H9 (cell line): Measurements from ENCODE around the gene FADS3. TPM values are rescaled to one million over a fixed set of nuclear protein-coding genes. Genes with fewer than 3 reads are reported as not detected.

Experiments used
- DNase-seq: peaks from one replicate; pipeline ENCODE4 v3.0.0-alpha.2; 2017
- H2AFZ ChIP-seq: one replicate; pipeline ENCODE4 v1.6.1; 2013; ENCODE audit warnings: mild to moderate bottlenecking, low read length, control low read depth, moderate library complexity
- H2AK5ac ChIP-seq: 2 replicates; pipeline ENCODE4 v1.6.1; 2013; ENCODE audit warnings: low read length, control low read depth, mixed read lengths; ENCODE audit not compliant: insufficient read length
- H2BK120ac ChIP-seq: one replicate; pipeline ENCODE4 v1.6.1; 2013; ENCODE audit warnings: low read depth, mild to moderate bottlenecking, low read length, control low read depth, inconsistent platforms; ENCODE audit not compliant: poor library complexity, severe bottlenecking
- H2BK12ac ChIP-seq: 2 replicates; pipeline ENCODE4 v1.6.1; 2013; ENCODE audit warnings: low read length, control low read depth, mixed read lengths, low read depth; ENCODE audit not compliant: insufficient read length
- H2BK15ac ChIP-seq: 2 replicates; pipeline ENCODE4 v1.6.1; 2013; ENCODE audit warnings: low read depth, low read length, control low read depth
- H2BK20ac ChIP-seq: one replicate; pipeline ENCODE4 v1.6.1; 2013; ENCODE audit warnings: low read depth, mild to moderate bottlenecking, low read length, control low read depth, inconsistent platforms; ENCODE audit not compliant: poor library complexity, severe bottlenecking
- H2BK5ac ChIP-seq: 2 replicates; pipeline ENCODE4 v1.6.1; 2013; ENCODE audit warnings: low read length, control low read depth, mixed read lengths; ENCODE audit not compliant: insufficient read length
- H3K14ac ChIP-seq: 2 replicates; pipeline ENCODE4 v1.6.1; 2013; ENCODE audit warnings: low read length, control low read depth; ENCODE audit not compliant: insufficient read depth
- H3K18ac ChIP-seq: 2 replicates; pipeline ENCODE4 v1.6.1; 2013; ENCODE audit warnings: low read depth, mild to moderate bottlenecking, mixed read lengths, low read length, control low read depth; ENCODE audit not compliant: insufficient read length
- H3K23ac ChIP-seq: 2 replicates; pipeline ENCODE4 v1.6.1; 2013; ENCODE audit warnings: low read length, control low read depth, mixed read lengths, low read depth; ENCODE audit not compliant: insufficient read length
- H3K23me2 ChIP-seq: 2 replicates; pipeline ENCODE4 v1.6.1; 2013; ENCODE audit warnings: low read depth, mild to moderate bottlenecking, mixed read lengths, low read length, control low read depth; ENCODE audit not compliant: insufficient read length, poor library complexity, severe bottlenecking
- H3K27ac ChIP-seq: 2 replicates; pipeline ENCODE4 v1.5.1; 2013; ENCODE audit warnings: low read length, control low read depth, mixed read lengths, low read depth; ENCODE audit not compliant: insufficient read length
- H3K27me3 ChIP-seq: 2 replicates; pipeline ENCODE4 v1.6.1; 2013; ENCODE audit warnings: low read length, control low read depth, inconsistent platforms; ENCODE audit not compliant: insufficient read depth
- H3K4ac ChIP-seq: 2 replicates; pipeline ENCODE4 v1.6.1; 2013; ENCODE audit warnings: low read depth, mild to moderate bottlenecking, control low read depth, inconsistent platforms, low read length, moderate library complexity
- H3K4me1 ChIP-seq: 2 replicates; pipeline ENCODE4 v1.6.1; 2013; ENCODE audit warnings: low read length, control low read depth, inconsistent platforms; ENCODE audit not compliant: insufficient read depth
- H3K4me2 ChIP-seq: 2 replicates; pipeline ENCODE4 v1.6.1; 2013; ENCODE audit warnings: low read length, control low read depth, mixed read lengths; ENCODE audit not compliant: insufficient read length, insufficient read depth
- H3K56ac ChIP-seq: 2 replicates; pipeline ENCODE4 v1.6.1; 2013; ENCODE audit warnings: low read depth, mild to moderate bottlenecking, mixed read lengths, low read length, control low read depth; ENCODE audit not compliant: insufficient read length
- H3K79me1 ChIP-seq: 2 replicates; pipeline ENCODE4 v1.6.1; 2013; ENCODE audit warnings: low read depth, mild to moderate bottlenecking, moderate library complexity, low read length, control low read depth, inconsistent platforms; ENCODE audit not compliant: insufficient read depth, poor library complexity, severe bottlenecking
- H3K79me2 ChIP-seq: 2 replicates; pipeline ENCODE4 v1.6.1; 2013; ENCODE audit warnings: low read length, control low read depth, inconsistent platforms; ENCODE audit not compliant: insufficient read depth
- H3K9ac ChIP-seq: 2 replicates; pipeline ENCODE4 v1.6.1; 2013; ENCODE audit warnings: low read length, control low read depth, mixed read lengths; ENCODE audit not compliant: insufficient read length; ENCODE audit errors: extremely low read depth
- H3K9me3 ChIP-seq: one replicate; pipeline ENCODE4 v1.6.1; 2013; ENCODE audit warnings: low read depth, low read length, inconsistent platforms; ENCODE audit not compliant: control insufficient read depth
- H3T11ph ChIP-seq: one replicate; pipeline ENCODE4 v1.6.1; 2013; ENCODE audit warnings: mild to moderate bottlenecking, low read length, control low read depth, inconsistent platforms
- H4K20me1 ChIP-seq: one replicate; pipeline ENCODE4 v1.6.1; 2013; ENCODE audit not compliant: control insufficient read depth, insufficient read length, insufficient read depth
- H4K5ac ChIP-seq: 2 replicates; pipeline ENCODE4 v1.6.1; 2013; ENCODE audit warnings: low read depth, mild to moderate bottlenecking, mixed read lengths, low read length, control low read depth; ENCODE audit not compliant: insufficient read length
- H4K8ac ChIP-seq: replicated peaks from 2 replicates; pipeline ENCODE4 v1.6.1; 2013; ENCODE audit warnings: low read length, control low read depth, mixed read lengths, low read depth; ENCODE audit not compliant: insufficient read length
- H4K91ac ChIP-seq: 2 replicates; pipeline ENCODE4 v1.6.1; 2013; ENCODE audit warnings: low read depth, mild to moderate bottlenecking, moderate library complexity, mixed read lengths, low read length, control low read depth; ENCODE audit not compliant: insufficient read length
- H3K27ac Mint-ChIP-seq, 3 experiments: 2 replicates in 2 of 3; 3 replicates in 1 of 3; pipeline ENCODE4 v1.8.0; 2020 to 2021; ENCODE audit warnings: mixed read lengths in 3 of 3, mild to moderate bottlenecking in 1 of 3, moderate library complexity in 1 of 3
- H3K27me3 Mint-ChIP-seq: 2 replicates; pipeline ENCODE4 v1.8.0; 2021; ENCODE audit warnings: low read depth, mild to moderate bottlenecking, moderate library complexity, mixed read lengths
- H3K36me3 Mint-ChIP-seq, 3 experiments: 2 replicates in 2 of 3; 3 replicates in 1 of 3; pipeline ENCODE4 v1.8.0; 2020 to 2021; ENCODE audit warnings: low read depth in 3 of 3, mixed read lengths in 3 of 3; ENCODE audit not compliant: insufficient read depth in 1 of 3
- H3K4me1 Mint-ChIP-seq, 2 experiments: 2 replicates each; pipeline ENCODE4 v1.8.0; 2020; ENCODE audit warnings: mixed read lengths in 2 of 2
- H3K4me3 Mint-ChIP-seq, 2 experiments: 2 replicates in 1 of 2; 3 replicates in 1 of 2; pipeline ENCODE4 v1.8.0; 2020 to 2021; ENCODE audit warnings: mild to moderate bottlenecking in 2 of 2, mixed read lengths in 2 of 2, moderate library complexity in 1 of 2
- H3K9me3 Mint-ChIP-seq, 2 experiments: 2 replicates in 1 of 2; 3 replicates in 1 of 2; pipeline ENCODE4 v1.8.0; 2020; ENCODE audit warnings: mild to moderate bottlenecking in 2 of 2, mixed read lengths in 2 of 2, moderate library complexity in 1 of 2
- CTCF ChIP-seq: fragments of 200-600 bp; sonication (generic); conservative IDR thresholded peaks from 3 replicates; pipeline ENCODE4 v1.8.0; 2021; ENCODE audit warnings: antibody characterized with exemption, mild to moderate bottlenecking
- WGBS: extraction: QIAGEN DNeasy Blood & Tissue Kit; methylation state at CpG from one replicate; pipeline ENCODE4 v1.1.7; 2013; ENCODE audit warnings: missing lambda C conversion rate, low lambda C conversion rate, mixed read lengths; ENCODE audit not compliant: insufficient read length; ENCODE audit errors: extremely low coverage; 5-methylcytosine and 5-hydroxymethylcytosine counted together
- total RNA-seq: library from RNA; stranded (reverse); gene quantifications from 2 replicates; pipeline ENCODE4 v1.2.1, GENCODE V29; 2021

FADS3 gene
- total RNA-seq, 1 experiment from 2014 or later = 34.9 TPM

- Histone ChIP-seq H3K27me3 (no peaks in the 10 kb centered on the region; the same call in 1 of the 2 replicates), H2BK15ac (no peak overlapping the region), H3K27ac (no peak overlapping the region), H4K5ac (no peak overlapping the region), H3K9ac (no peak overlapping the region), H3K23me2 (peaks cover 5% of the 10 kb centered on the region), H4K91ac (no peak overlapping the region), H3T11ph (no peak overlapping the region), H3K18ac (no peak overlapping the region), H2BK120ac (no peak overlapping the region), H3K4me1 (no peaks in the 10 kb centered on the region), H3K9me3 (no peaks in the 10 kb centered on the region), H4K8ac (no peak overlapping the region), H2BK20ac (no peak overlapping the region), H3K79me1 (no peaks in the 10 kb centered on the region), H2BK12ac (no peak overlapping the region), H3K23ac (no peak overlapping the region), H3K79me2 (no peaks in the 10 kb centered on the region), H3K14ac (no peak overlapping the region), H2BK5ac (no peak overlapping the region), H2AK5ac (no peak overlapping the region), H4K20me1 (no peaks in the 10 kb centered on the region), H3K56ac (no peak overlapping the region), H2AFZ (no peak overlapping the region), H3K4ac (no peak overlapping the region), H3K4me2 (no peak overlapping the region)
- WGBS = no CpG with 5 or more reads among the region's 7 CpGs
- no peaks in the 10 kb centered on the region for H3K9me3 Mint-ChIP-seq
- H3K4me3 Mint-ChIP-seq = no peak overlapping the region
- peaks cover 48% of the 10 kb centered on the region for H3K27me3 Mint-ChIP-seq
- DNase-seq = no peak
- H3K36me3 Mint-ChIP-seq = no peaks in the 10 kb centered on the region
- H3K27ac Mint-ChIP-seq = no peak overlapping the region
- no peak for TF ChIP-seq CTCF
- H3K4me1 Mint-ChIP-seq = peaks cover 13 to 21% of the 10 kb centered on the region in 2 experiments
These were observed 23.3 kb upstream of the FADS3 start for GRCh38 chr11:61914471-61915171.
